Measurements from ENCODE around the gene PKP3. TPM values are rescaled to one million over a fixed set of nuclear protein-coding genes. Genes with fewer than 3 reads are reported as not detected.

The PKP3 gene
- polyA plus RNA-seq, 1 of the 3 experiments (the other 2 are of a cell fraction): 1.4 TPM

GRCh38 chr11:405954-406795 is 12.2 kb downstream of the PKP3 start:
- peak overlapping the region in 1 of 2 experiments; percentile 77; a peak in 1 of 4 replicates for H3K27ac ChIP-seq (ENCODE audit: low read depth in 2 of 2, low read length in 1 of 2)
- H3K4me2 ChIP-seq: peak overlapping the region; percentile 98
- TF ChIP-seq EP300 (IDR thresholded peaks at IDR 0.05; ENCODE audit: borderline replicate concordance in 1 of 2, low read depth in 1 of 2, low read length in 1 of 2) (no peak), USF1 (IDR thresholded peaks at IDR 0.05; ENCODE audit: borderline replicate concordance, low read depth) (no peak)
- TF ChIP-seq, protein P1, sequence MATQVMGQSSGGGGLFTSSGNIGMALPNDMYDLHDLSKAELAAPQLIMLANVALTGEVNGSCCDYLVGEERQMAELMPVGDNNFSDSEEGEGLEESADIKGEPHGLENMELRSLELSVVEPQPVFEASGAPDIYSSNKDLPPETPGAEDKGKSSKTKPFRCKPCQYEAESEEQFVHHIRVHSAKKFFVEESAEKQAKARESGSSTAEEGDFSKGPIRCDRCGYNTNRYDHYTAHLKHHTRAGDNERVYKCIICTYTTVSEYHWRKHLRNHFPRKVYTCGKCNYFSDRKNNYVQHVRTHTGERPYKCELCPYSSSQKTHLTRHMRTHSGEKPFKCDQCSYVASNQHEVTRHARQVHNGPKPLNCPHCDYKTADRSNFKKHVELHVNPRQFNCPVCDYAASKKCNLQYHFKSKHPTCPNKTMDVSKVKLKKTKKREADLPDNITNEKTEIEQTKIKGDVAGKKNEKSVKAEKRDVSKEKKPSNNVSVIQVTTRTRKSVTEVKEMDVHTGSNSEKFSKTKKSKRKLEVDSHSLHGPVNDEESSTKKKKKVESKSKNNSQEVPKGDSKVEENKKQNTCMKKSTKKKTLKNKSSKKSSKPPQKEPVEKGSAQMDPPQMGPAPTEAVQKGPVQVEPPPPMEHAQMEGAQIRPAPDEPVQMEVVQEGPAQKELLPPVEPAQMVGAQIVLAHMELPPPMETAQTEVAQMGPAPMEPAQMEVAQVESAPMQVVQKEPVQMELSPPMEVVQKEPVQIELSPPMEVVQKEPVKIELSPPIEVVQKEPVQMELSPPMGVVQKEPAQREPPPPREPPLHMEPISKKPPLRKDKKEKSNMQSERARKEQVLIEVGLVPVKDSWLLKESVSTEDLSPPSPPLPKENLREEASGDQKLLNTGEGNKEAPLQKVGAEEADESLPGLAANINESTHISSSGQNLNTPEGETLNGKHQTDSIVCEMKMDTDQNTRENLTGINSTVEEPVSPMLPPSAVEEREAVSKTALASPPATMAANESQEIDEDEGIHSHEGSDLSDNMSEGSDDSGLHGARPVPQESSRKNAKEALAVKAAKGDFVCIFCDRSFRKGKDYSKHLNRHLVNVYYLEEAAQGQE (IDR thresholded peaks at IDR 0.05; ENCODE audit: low read depth, low read length): no peak
- no peaks in the 10 kb centered on the region for H4K20me1 ChIP-seq (ENCODE audit: insufficient read depth)
- ChIA-PET POLR2A (interaction anchor here (1.7 kb wide), 1 partner anchor 37 kb away, joined by 4 read pairs; no protein-coding TSS in a partner anchor), CTCF (interaction anchor here (0.6 to 6.6 kb wide), 6 partner anchors 10 to 112 kb away, joined by 3 to 77 read pairs (median 4); partner anchors contain the start of gene PTDSS2)
- H3K4me1 ChIP-seq (ENCODE audit: control insufficient read depth in 1 of 2, insufficient read depth in 2 of 2, low read depth in 1 of 2, low read length in 1 of 2): peaks cover 0 to 19% of the 10 kb centered on the region in 2 experiments; a peak in 1 of 4 replicates
- no peaks in the 10 kb centered on the region for H3K27me3 ChIP-seq (ENCODE audit: insufficient read depth)
- no peaks in the 10 kb centered on the region for H3K79me2 ChIP-seq (ENCODE audit: insufficient read depth)
- H3K9ac ChIP-seq: peak overlapping the region; percentile 65
- no peaks in the 10 kb centered on the region for H3K36me3 ChIP-seq (replicated peaks in 1 of 2; ENCODE audit: control insufficient read depth in 1 of 2, insufficient read depth in 2 of 2, low read length in 1 of 2)
- peak overlapping the region; percentile 70; the same call in 1 of the 2 replicates for H2AFZ ChIP-seq (ENCODE audit: low read depth)
- no peak for DNase-seq
- peak overlapping the region; percentile 64 to 72 for H3K4me3 ChIP-seq (ENCODE audit: low read depth in 2 of 2, low read length in 1 of 2)
- 78% methylated on average over 22 of the region's 47 CpGs for WGBS (ENCODE audit: low lambda C conversion rate)
- no peaks in the 10 kb centered on the region for H3K9me2 ChIP-seq
- no peaks in the 10 kb centered on the region for H3K9me3 ChIP-seq
- no peaks in the 10 kb centered on the region for H3F3A ChIP-seq (replicated peaks; ENCODE audit: insufficient read depth)

GRCh38 chr11:406796-407650 is 13.0 kb downstream of the PKP3 start:
- no peaks in the 10 kb centered on the region for H3K9me3 ChIP-seq
- ChIA-PET CTCF (interaction anchor here (0.9 to 6.6 kb wide), 6 partner anchors 10 to 111 kb away, joined by 3 to 77 read pairs (median 4); partner anchors contain the start of genes ANO9 and PTDSS2), POLR2A (interaction anchor here (0.9 to 1.7 kb wide), 3 partner anchors 36 to 170 kb away, joined by 3 to 8 read pairs (median 4); partner anchors contain the start of gene PTDSS2)
- H3K27me3 ChIP-seq (ENCODE audit: insufficient read depth): no peaks in the 10 kb centered on the region
- H3K4me3 ChIP-seq (ENCODE audit: low read depth in 2 of 2, low read length in 1 of 2): peak overlapping the region; percentile 64 to 72
- H3K36me3 ChIP-seq (replicated peaks in 1 of 2; ENCODE audit: control insufficient read depth in 1 of 2, insufficient read depth in 2 of 2, low read length in 1 of 2): no peaks in the 10 kb centered on the region
- H3F3A ChIP-seq (replicated peaks; ENCODE audit: insufficient read depth): no peaks in the 10 kb centered on the region
- 72% methylated on average over 14 of the region's 91 CpGs for WGBS (ENCODE audit: low lambda C conversion rate)
- no peaks in the 10 kb centered on the region for H3K79me2 ChIP-seq (ENCODE audit: insufficient read depth)
- H3K27ac ChIP-seq (ENCODE audit: low read depth in 2 of 2, low read length in 1 of 2): peak overlapping the region in 1 of 2 experiments; percentile 77; a peak in 2 of 4 replicates
- TF ChIP-seq FOXM1 (IDR thresholded peaks at IDR 0.05; ENCODE audit: low read depth): no peak
- no peak for TF ChIP-seq ELF1 (IDR thresholded peaks at IDR 0.05)
- no peak for TF ChIP-seq TAF1 (IDR thresholded peaks at IDR 0.05; ENCODE audit: borderline replicate concordance, low read depth, low read length)
- peak; percentile 8; the same call in 1 of the 2 replicates for TF ChIP-seq NRF1 (IDR thresholded peaks at IDR 0.05; ENCODE audit: low read depth, low read length)
- peak; percentile 72 for TF ChIP-seq MAX (IDR thresholded peaks at IDR 0.05; ENCODE audit: low read depth)
- TF ChIP-seq, protein P2, sequence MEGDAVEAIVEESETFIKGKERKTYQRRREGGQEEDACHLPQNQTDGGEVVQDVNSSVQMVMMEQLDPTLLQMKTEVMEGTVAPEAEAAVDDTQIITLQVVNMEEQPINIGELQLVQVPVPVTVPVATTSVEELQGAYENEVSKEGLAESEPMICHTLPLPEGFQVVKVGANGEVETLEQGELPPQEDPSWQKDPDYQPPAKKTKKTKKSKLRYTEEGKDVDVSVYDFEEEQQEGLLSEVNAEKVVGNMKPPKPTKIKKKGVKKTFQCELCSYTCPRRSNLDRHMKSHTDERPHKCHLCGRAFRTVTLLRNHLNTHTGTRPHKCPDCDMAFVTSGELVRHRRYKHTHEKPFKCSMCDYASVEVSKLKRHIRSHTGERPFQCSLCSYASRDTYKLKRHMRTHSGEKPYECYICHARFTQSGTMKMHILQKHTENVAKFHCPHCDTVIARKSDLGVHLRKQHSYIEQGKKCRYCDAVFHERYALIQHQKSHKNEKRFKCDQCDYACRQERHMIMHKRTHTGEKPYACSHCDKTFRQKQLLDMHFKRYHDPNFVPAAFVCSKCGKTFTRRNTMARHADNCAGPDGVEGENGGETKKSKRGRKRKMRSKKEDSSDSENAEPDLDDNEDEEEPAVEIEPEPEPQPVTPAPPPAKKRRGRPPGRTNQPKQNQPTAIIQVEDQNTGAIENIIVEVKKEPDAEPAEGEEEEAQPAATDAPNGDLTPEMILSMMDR (IDR thresholded peaks at IDR 0.05): no peak; the same call in 1 of the 2 replicates
- H3K9me2 ChIP-seq: no peaks in the 10 kb centered on the region
- peak; percentile 99 for DNase-seq
- no peaks in the 10 kb centered on the region for H4K20me1 ChIP-seq (ENCODE audit: insufficient read depth)
- H3K9ac ChIP-seq: peak overlapping the region; percentile 65
- H2AFZ ChIP-seq (ENCODE audit: low read depth): peak overlapping the region; percentile 70; the same call in 1 of the 2 replicates
- peak overlapping the region; percentile 98 for H3K4me2 ChIP-seq
- peaks cover 0 to 19% of the 10 kb centered on the region in 2 experiments; a peak in 1 of 4 replicates for H3K4me1 ChIP-seq (ENCODE audit: control insufficient read depth in 1 of 2, insufficient read depth in 2 of 2, low read depth in 1 of 2, low read length in 1 of 2)
